Fibroblast of villous mesenchyme (primary cell): ENCODE measurements around the gene LZTS2. TPM values are rescaled to one million over a fixed set of nuclear protein-coding genes. Genes with fewer than 3 reads are reported as not detected.

Experiments
- DNase-seq: peaks from one replicate; pipeline ENCODE4 v3.0.0-alpha.2; 2010; ENCODE audit warnings: low read depth
- H3K4me3 ChIP-seq: 2 replicates; pipeline ENCODE4 v1.5.1; 2011; ENCODE audit warnings: low read depth, mild to moderate bottlenecking, low read length
- CTCF ChIP-seq: IDR thresholded peaks from 2 replicates; pipeline ENCODE4 v1.5.1; 2012; ENCODE audit warnings: low read depth, mild to moderate bottlenecking, low read length; ENCODE audit not compliant: insufficient read depth
- total RNA-seq: library from RNA; depleted of rRNA; stranded (reverse); fragments of >200 nt; gene quantifications from 2 replicates; pipeline ENCODE4 v1.2.3, GENCODE V29; 2012

The LZTS2 gene
- total RNA-seq, 1 donor: 87.7 TPM

GRCh38 chr10:100978121-100978900, 21.3 kb upstream of the LZTS2 start:
- no peak for DNase-seq
- no peak for TF ChIP-seq CTCF
- H3K4me3 ChIP-seq: no peak overlapping the region

- no peak for TF ChIP-seq CTCF
- no peak overlapping the region for H3K4me3 ChIP-seq
- DNase-seq: no peak
These were observed 20.8 kb upstream of the LZTS2 start for GRCh38 chr10:100978901-100979195.

- no peak for DNase-seq
- TF ChIP-seq CTCF: no peak
- no peak overlapping the region for H3K4me3 ChIP-seq
These were observed 19.8 kb upstream of the LZTS2 start for GRCh38 chr10:100979791-100980272.

GRCh38 chr10:100980311-100980710, 19.3 kb upstream of the LZTS2 start:
- no peak overlapping the region for H3K4me3 ChIP-seq
- no peak for TF ChIP-seq CTCF
- DNase-seq: no peak

- no peak overlapping the region for H3K4me3 ChIP-seq
- TF ChIP-seq CTCF: no peak
These were observed 18.9 kb upstream of the LZTS2 start for GRCh38 chr10:100980711-100981110.

GRCh38 chr10:100981178-100981772, 18.3 kb upstream of the LZTS2 start:
- TF ChIP-seq CTCF: no peak
- H3K4me3 ChIP-seq: no peak overlapping the region
- DNase-seq: no peak

More at GRCh38 chr10:100980711-100981110, 18.9 kb upstream of the LZTS2 start:
- no peak for DNase-seq
